Prostate gland (tissue), 2 donors: Measurements from ENCODE around the gene FGF13.

Experiments used
- CTCF ChIP-seq, 4 experiments: fragments of 200-600 bp in 2 of 4; fragments of 450-650 bp in 2 of 4; sonication (generic) in 2 of 4; IDR thresholded peaks; 1 replicate in 3 of 4; 2 replicates in 1 of 4; pipeline ENCODE4 v1.5.1; 2016 to 2019; ENCODE audit warnings: antibody characterized with exemption in 4 of 4, mild to moderate bottlenecking in 2 of 4, moderate library complexity in 2 of 4
- POLR2A ChIP-seq: fragments of 450-650 bp; IDR thresholded peaks from one replicate; pipeline ENCODE4 v1.6.1; 2016; ENCODE audit warnings: antibody characterized with exemption, mild to moderate bottlenecking

- TF ChIP-seq CTCF (IDR thresholded peaks at IDR 0.05): no peak
- no peak for TF ChIP-seq POLR2A
These were observed 27.9 kb downstream of the FGF13 start for GRCh38 chrX:138683600-138683999.
